GM23338 (cell line): Measurements from ENCODE around the gene RNF175.

Source experiments
- CTCF ChIP-seq, 2 experiments: fragments of 200-600 bp in 1 of 2; sonication (generic) in 1 of 2; conservative IDR thresholded peaks; 2 replicates each; pipeline versions ENCODE4 v1.5.1 to v1.6.1; 2016 to 2017; ENCODE audit warnings: antibody characterized with exemption in 2 of 2, low read depth in 2 of 2, mild to moderate bottlenecking in 2 of 2, moderate library complexity in 1 of 2
- EZH2 ChIP-seq: fragments of 200-600 bp; sonication (generic); IDR thresholded peaks from one replicate; pipeline ENCODE4 v1.8.0; 2017; ENCODE audit warnings: antibody characterized with exemption, mild to moderate bottlenecking, low read depth; ENCODE audit not compliant: unreplicated experiment
- EZH2phosphoT487 ChIP-seq: fragments of 200-600 bp; sonication (generic); IDR thresholded peaks from one replicate; pipeline ENCODE4 v1.8.1; 2018; ENCODE audit warnings: antibody characterized with exemption; ENCODE audit not compliant: unreplicated experiment
- POLR2AphosphoS5 ChIP-seq: IDR thresholded peaks from 2 replicates; pipeline ENCODE4 v1.6.1; 2016; ENCODE audit warnings: antibody characterized with exemption, low read depth
- REST ChIP-seq: IDR thresholded peaks from one replicate; pipeline ENCODE4 v1.6.1; 2018; ENCODE audit warnings: antibody characterized with exemption; ENCODE audit not compliant: unreplicated experiment

- no peak for TF ChIP-seq CTCF (conservative IDR thresholded peaks at IDR 0.05; ENCODE audit: low read depth in 2 of 2)
- no peak for TF ChIP-seq POLR2AphosphoS5
- TF ChIP-seq EZH2 = no peak
- no peak for TF ChIP-seq REST
- no peak for TF ChIP-seq EZH2phosphoT487
Observed at GRCh38 chr4:153755186-153755585, 4.6 kb downstream of the RNF175 start.
